WERI-Rb-1 (cell line): ENCODE results near the gene JPT1.

Experiments
- DNase-seq: peaks from one replicate; pipeline ENCODE4 v3.0.0-alpha.2; 2020
- H3K27ac ChIP-seq: fragments of 250-450 bp; sonication (Bioruptor Pico); 2 replicates; pipeline ENCODE4 v1.5.1; 2020; ENCODE audit warnings: mild to moderate bottlenecking, moderate library complexity
- H3K27me3 ChIP-seq: fragments of 250-450 bp; sonication (Bioruptor Pico); 2 replicates; pipeline ENCODE4 v1.5.1; 2021; ENCODE audit warnings: mild to moderate bottlenecking, low read depth, moderate library complexity; ENCODE audit not compliant: insufficient read depth, severe bottlenecking
- H3K36me3 ChIP-seq: fragments of 250-450 bp; sonication (Bioruptor Pico); 2 replicates; pipeline ENCODE4 v1.5.1; 2020; ENCODE audit warnings: mild to moderate bottlenecking, moderate library complexity
- H3K4me3 ChIP-seq: 2 replicates; pipeline ENCODE4 v1.5.1; 2011; ENCODE audit warnings: low read depth, mild to moderate bottlenecking, control low read depth, low read length
- H3K9me3 ChIP-seq: fragments of 250-450 bp; sonication (Bioruptor Pico); 2 replicates; pipeline ENCODE4 v1.5.1; 2021; ENCODE audit warnings: mild to moderate bottlenecking, moderate library complexity; ENCODE audit not compliant: severe bottlenecking
- TF ChIP-seq, protein P1 (sequence below): IDR thresholded peaks from 2 replicates; pipeline ENCODE4 v1.5.1; 2011; ENCODE audit warnings: low read depth, mild to moderate bottlenecking, control low read depth, inconsistent platforms, low read length

Gene JPT1

GRCh38 chr17:75090871-75091854, 63.1 kb downstream of the JPT1 start:
- Histone ChIP-seq H3K36me3 (no peaks in the 10 kb centered on the region), H3K4me3 (no peak overlapping the region), H3K9me3 (peaks cover 3% of the 10 kb centered on the region), H3K27ac (no peak overlapping the region), H3K27me3 (no peaks in the 10 kb centered on the region)
- DNase-seq, result no peak
- TF ChIP-seq, protein P1, sequence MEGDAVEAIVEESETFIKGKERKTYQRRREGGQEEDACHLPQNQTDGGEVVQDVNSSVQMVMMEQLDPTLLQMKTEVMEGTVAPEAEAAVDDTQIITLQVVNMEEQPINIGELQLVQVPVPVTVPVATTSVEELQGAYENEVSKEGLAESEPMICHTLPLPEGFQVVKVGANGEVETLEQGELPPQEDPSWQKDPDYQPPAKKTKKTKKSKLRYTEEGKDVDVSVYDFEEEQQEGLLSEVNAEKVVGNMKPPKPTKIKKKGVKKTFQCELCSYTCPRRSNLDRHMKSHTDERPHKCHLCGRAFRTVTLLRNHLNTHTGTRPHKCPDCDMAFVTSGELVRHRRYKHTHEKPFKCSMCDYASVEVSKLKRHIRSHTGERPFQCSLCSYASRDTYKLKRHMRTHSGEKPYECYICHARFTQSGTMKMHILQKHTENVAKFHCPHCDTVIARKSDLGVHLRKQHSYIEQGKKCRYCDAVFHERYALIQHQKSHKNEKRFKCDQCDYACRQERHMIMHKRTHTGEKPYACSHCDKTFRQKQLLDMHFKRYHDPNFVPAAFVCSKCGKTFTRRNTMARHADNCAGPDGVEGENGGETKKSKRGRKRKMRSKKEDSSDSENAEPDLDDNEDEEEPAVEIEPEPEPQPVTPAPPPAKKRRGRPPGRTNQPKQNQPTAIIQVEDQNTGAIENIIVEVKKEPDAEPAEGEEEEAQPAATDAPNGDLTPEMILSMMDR, result no peak

GRCh38 chr17:75088465-75089417, 65.6 kb downstream of the JPT1 start:
- DNase-seq, result no peak
- Histone ChIP-seq H3K9me3 (no peaks in the 10 kb centered on the region), H3K27ac (no peak overlapping the region), H3K36me3 (no peaks in the 10 kb centered on the region), H3K27me3 (no peaks in the 10 kb centered on the region), H3K4me3 (no peak overlapping the region)
- TF ChIP-seq, protein P1, result no peak

DNA sequence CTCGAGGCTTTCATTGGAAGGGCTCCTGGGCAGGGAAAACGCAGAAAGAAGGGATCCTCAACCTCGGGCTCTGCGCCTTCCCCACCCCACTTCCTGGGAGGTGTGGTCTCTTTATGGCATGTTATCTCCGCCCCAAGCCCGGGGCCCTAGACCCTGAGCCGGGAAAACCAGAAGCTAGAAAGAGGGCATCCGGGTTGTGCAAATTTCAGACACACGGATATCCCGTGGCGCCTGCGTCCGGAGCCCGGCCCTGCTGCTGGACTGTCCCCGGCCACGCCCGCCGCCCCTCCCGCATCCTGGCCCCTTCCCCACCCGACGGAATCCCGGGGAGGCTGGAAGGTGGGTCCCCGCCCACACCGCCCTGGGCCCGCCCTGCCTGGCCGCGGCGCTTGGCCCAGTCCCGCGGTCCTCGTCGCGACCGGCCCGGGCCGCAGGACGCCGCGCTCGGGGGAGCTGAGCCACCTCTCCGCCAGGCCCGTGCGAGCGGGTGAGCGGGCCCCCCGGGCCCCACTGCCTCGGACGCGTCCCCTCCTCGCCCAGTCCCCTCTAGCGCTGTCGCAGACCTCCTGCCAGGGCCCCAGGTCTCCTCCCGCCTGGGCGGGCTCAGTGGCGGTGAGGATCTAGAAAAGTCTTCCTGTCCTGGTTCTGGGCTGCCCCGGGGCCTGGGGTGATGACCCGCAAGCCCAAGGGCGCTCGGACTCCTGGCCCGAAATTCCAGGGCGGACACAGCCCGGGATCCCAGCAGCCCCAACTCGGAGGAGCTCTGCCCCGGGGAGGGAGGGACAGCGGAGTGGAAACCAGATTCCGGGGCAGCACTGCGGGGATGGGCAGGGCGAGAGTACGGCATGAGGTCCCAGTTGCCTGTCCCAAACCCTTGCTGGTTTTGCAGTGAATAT, 66.5 kb downstream of the JPT1 start, which contains the start of gene SLC16A5:
TSS of gene SLC16A5 (plus strand) at position 397 of the 896 bp plus-strand sequence. CDS start 5,683 bp downstream, outside the sequence.
- Histone ChIP-seq H3K27me3 (no peaks in the 10 kb centered on the region), H3K36me3 (no peaks in the 10 kb centered on the region), H3K4me3 (no peak within 1 kb of the TSS), H3K9me3 (no peaks in the 10 kb centered on the region), H3K27ac (no peak within 1 kb of the TSS)
- no peak for DNase-seq
- TF ChIP-seq, protein P1, result no peak

DNA sequence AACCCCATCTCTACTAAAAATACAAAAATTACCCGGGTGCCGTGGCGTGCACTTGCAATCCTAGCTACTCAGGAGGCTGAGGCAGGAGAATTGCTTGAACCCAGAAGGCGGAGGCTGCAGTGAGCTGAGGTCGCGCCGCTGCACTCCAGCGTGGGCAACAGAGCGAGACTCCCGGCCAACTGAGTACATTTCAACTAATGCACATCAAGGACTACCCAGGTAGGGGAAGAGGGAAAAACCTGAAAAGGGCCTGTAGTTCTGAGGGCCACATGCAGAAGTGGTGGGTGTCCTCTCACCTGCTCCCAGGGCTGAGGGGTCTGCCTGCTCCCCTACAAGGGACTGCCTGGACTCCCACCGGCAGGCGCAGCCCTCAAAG, 67.1 kb downstream of the JPT1 start:
- no peak overlapping the region for H3K27ac ChIP-seq
- TF ChIP-seq, protein P1, result no peak
- H3K36me3 ChIP-seq, result no peaks in the 10 kb centered on the region
- no peak for DNase-seq
- no peak overlapping the region for H3K4me3 ChIP-seq
- H3K9me3 ChIP-seq, result no peaks in the 10 kb centered on the region
- H3K27me3 ChIP-seq, result no peaks in the 10 kb centered on the region
